Measurements from ENCODE around the gene AFAP1.

The AFAP1 gene

GRCh38 chr4:7736436-7737267, 203.0 kb downstream of the AFAP1 start:
- no peak for DNase-seq (ENCODE audit: low spot score)

- no peak for DNase-seq (ENCODE audit: low spot score)
Measured at GRCh38 chr4:7735961-7736360, 203.7 kb downstream of the AFAP1 start.

- DNase-seq (ENCODE audit: low spot score), result no peak
Measured at GRCh38 chr4:7735395-7735794, 204.3 kb downstream of the AFAP1 start.

GRCh38 chr4:7734651-7735260, 204.9 kb downstream of the AFAP1 start:
- DNase-seq (ENCODE audit: low spot score), result no peak

GRCh38 chr4:7733801-7734650, 205.6 kb downstream of the AFAP1 start:
- no peak for DNase-seq (ENCODE audit: low spot score)

- no peak for DNase-seq (ENCODE audit: low spot score)
Measured at GRCh38 chr4:7733201-7733600, 206.5 kb downstream of the AFAP1 start.

- no peak for DNase-seq (ENCODE audit: low spot score)
Measured at GRCh38 chr4:7732263-7732662, 207.4 kb downstream of the AFAP1 start.

GRCh38 chr4:7731437-7731836, 208.2 kb downstream of the AFAP1 start:
- no peak for DNase-seq (ENCODE audit: low spot score)

- DNase-seq (ENCODE audit: low spot score), result no peak
Measured at GRCh38 chr4:7727749-7728148, 211.9 kb downstream of the AFAP1 start.

GRCh38 chr4:7726665-7727413, 212.8 kb downstream of the AFAP1 start:
- no peak for DNase-seq (ENCODE audit: low spot score)

GRCh38 chr4:7725951-7726350, 213.7 kb downstream of the AFAP1 start:
- no peak for DNase-seq (ENCODE audit: low spot score)

GRCh38 chr4:7723625-7724024, 216.0 kb downstream of the AFAP1 start:
- no peak for DNase-seq (ENCODE audit: low spot score)

- no peak for DNase-seq (ENCODE audit: low spot score)
Measured at GRCh38 chr4:7722766-7723387, 216.8 kb downstream of the AFAP1 start.

GRCh38 chr4:7721984-7722551, 217.6 kb downstream of the AFAP1 start:
- no peak for DNase-seq (ENCODE audit: low spot score)

- peak; percentile 66 for DNase-seq (ENCODE audit: low spot score)
Measured at GRCh38 chr4:7719354-7720174, 220.1 kb downstream of the AFAP1 start.

- DNase-seq (ENCODE audit: low spot score), result no peak
Measured at GRCh38 chr4:7717946-7718490, 221.6 kb downstream of the AFAP1 start.

- no peak for DNase-seq (ENCODE audit: low spot score)
Measured at GRCh38 chr4:7717161-7717560, 222.5 kb downstream of the AFAP1 start.

- no peak for DNase-seq (ENCODE audit: low spot score)
Measured at GRCh38 chr4:7716010-7716721, 223.5 kb downstream of the AFAP1 start.

GRCh38 chr4:7715271-7716009, 224.2 kb downstream of the AFAP1 start:
- no peak for DNase-seq (ENCODE audit: low spot score)

Data from germinal center (tissue), 1 donor.